Muscle of back (tissue), 11 donors: ENCODE measurements around the gene GRIN2A. TPM values are rescaled to one million over a fixed set of nuclear protein-coding genes. Genes with fewer than 3 reads are reported as not detected.

Experiments
- DNase-seq, 3 donors: peaks; one replicate each; pipeline versions ENCODE4 v3.0.0 to v3.0.0-alpha.2; 2013
- polyA plus RNA-seq, 10 donors: library from polyadenylated mRNA; unstranded; fragments of 120-200 nt; gene quantifications; one replicate each; pipeline ENCODE4 v1.2.1, GENCODE V29; 2013; ENCODE audit not compliant: insufficient read length in 10 of 10

The GRIN2A gene
- polyA plus RNA-seq, 10 donors, result 0.22 to 0.66 (median 0.34) TPM

GRCh38 chr16:9823510-9823909, 358.7 kb downstream of the GRIN2A start:
- DNase-seq, result no peak

GRCh38 chr16:9821970-9822369, 360.3 kb downstream of the GRIN2A start:
- DNase-seq, result no peak

- no peak for DNase-seq
Measured at GRCh38 chr16:9821331-9821730, 360.9 kb downstream of the GRIN2A start.

GRCh38 chr16:9820476-9821246, 361.6 kb downstream of the GRIN2A start:
- DNase-seq, result peak in 2 of 3 donors; percentile 27 to 42

GRCh38 chr16:9818702-9819101, 363.5 kb downstream of the GRIN2A start:
- no peak for DNase-seq

- DNase-seq, result peak in 1 of 3 donors; percentile 23
Measured at GRCh38 chr16:9817586-9817985, 364.6 kb downstream of the GRIN2A start.

GRCh38 chr16:9816644-9817043, 365.6 kb downstream of the GRIN2A start:
- no peak for DNase-seq

- DNase-seq, result no peak
Measured at GRCh38 chr16:9813665-9814064, 368.6 kb downstream of the GRIN2A start.

GRCh38 chr16:9808210-9808609, 374.0 kb downstream of the GRIN2A start:
- no peak for DNase-seq

GRCh38 chr16:9807302-9807701, 374.9 kb downstream of the GRIN2A start:
- no peak for DNase-seq

GRCh38 chr16:9805109-9805508, 377.1 kb downstream of the GRIN2A start:
- no peak for DNase-seq

GRCh38 chr16:9802160-9802559, 380.1 kb downstream of the GRIN2A start:
- DNase-seq, result no peak

- DNase-seq, result no peak
Measured at GRCh38 chr16:9801651-9802050, 380.6 kb downstream of the GRIN2A start.

- peak in 1 of 3 donors; percentile 26 for DNase-seq
Measured at GRCh38 chr16:9800186-9800738, 382.0 kb downstream of the GRIN2A start.

GRCh38 chr16:9798952-9799580, 383.2 kb downstream of the GRIN2A start:
- DNase-seq, result no peak

- DNase-seq, result no peak
Measured at GRCh38 chr16:9798474-9798873, 383.8 kb downstream of the GRIN2A start.

- DNase-seq, result peak in 1 of 3 donors; percentile 50
Measured at GRCh38 chr16:9797306-9797705, 384.9 kb downstream of the GRIN2A start.

GRCh38 chr16:9793623-9794022, 388.6 kb downstream of the GRIN2A start:
- DNase-seq, result no peak

- no peak for DNase-seq
Measured at GRCh38 chr16:9791556-9791955, 390.7 kb downstream of the GRIN2A start.

- DNase-seq, result no peak
Measured at GRCh38 chr16:9790199-9790598, 392.0 kb downstream of the GRIN2A start.

- peak in 1 of 3 donors; percentile 33 for DNase-seq
Measured at GRCh38 chr16:9787717-9788116, 394.5 kb downstream of the GRIN2A start.

- peak in 1 of 3 donors; percentile 11 for DNase-seq
Measured at GRCh38 chr16:9780831-9781230, 401.4 kb downstream of the GRIN2A start.

- no peak for DNase-seq
Measured at GRCh38 chr16:9778849-9779248, 403.4 kb downstream of the GRIN2A start.
